8988T (cell line): ENCODE measurements around the gene SRXN1.

ENCODE experiments used
- DNase-seq: peaks from one replicate; pipeline ENCODE4 v3.0.0; 2011

SRXN1 gene

GRCh38 chr20:602111-602970, 50.7 kb downstream of the SRXN1 start:
- no peak for DNase-seq

DNA sequence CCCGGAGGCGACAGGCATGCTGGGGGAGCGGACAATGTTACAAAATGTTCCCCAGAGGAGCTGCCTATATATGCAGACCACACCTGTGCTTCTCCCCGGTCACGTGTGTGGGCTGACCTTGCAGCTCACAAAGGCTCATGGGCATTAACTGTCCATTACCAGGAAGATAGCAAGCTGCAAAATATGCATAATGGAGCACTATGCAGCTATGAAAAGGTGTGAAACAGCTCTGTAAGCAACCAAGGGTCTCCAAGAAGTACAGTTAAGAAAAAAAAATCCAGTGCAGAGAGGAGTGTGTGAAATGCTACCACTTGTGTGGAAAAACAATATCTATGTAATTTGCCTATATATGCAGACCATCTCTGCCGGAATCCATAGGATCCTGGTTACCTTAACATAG, 52.3 kb downstream of the SRXN1 start:
- no peak for DNase-seq

GRCh38 chr20:600141-600540, 52.9 kb downstream of the SRXN1 start:
- DNase-seq, result no peak

DNA sequence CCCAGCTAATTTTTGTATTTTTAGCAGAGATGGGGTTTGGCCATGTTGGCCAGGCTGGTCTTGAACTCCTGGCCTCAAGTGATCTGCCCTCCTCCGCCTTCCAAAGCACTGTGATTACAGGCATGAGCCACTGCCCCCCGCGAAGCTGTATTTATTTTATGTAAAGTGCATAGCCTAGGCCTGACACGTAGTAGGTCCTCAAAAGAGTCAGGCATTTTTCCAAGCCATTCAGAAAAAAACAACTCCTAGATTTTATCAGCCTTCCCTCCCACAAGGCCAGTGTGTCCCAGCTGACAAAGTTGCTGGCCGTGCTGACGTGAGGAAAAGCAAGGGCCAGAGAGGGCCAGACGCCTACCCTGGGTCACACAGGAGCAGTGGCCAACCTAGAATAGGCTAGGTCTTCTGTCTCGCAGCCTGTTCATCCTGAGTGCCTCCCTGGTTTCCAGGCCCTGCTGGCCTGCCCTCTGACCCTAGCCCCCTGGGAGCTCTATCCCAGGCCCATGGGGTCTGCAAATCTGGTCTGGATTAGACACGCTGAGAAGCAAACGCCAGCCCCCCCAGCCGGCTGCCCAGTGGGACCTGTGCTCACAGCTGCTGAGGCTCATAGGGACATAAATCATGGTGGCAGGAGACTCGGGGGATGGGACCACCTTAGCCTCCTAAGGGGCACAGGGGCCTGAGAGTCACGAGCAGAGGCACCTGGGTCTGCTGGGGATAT, 54.7 kb downstream of the SRXN1 start:
- DNase-seq, result no peak

- DNase-seq, result no peak
These were observed 55.4 kb downstream of the SRXN1 start for GRCh38 chr20:597560-597959.
